Measurements from ENCODE around the gene VTI1A. TPM values are rescaled to one million over a fixed set of nuclear protein-coding genes. Genes with fewer than 3 reads are reported as not detected.

The VTI1A gene
- total and polyA plus RNA-seq, 4 donors: 5.5 to 26.9 (median 13.1) TPM

- TF ChIP-seq, protein P1, sequence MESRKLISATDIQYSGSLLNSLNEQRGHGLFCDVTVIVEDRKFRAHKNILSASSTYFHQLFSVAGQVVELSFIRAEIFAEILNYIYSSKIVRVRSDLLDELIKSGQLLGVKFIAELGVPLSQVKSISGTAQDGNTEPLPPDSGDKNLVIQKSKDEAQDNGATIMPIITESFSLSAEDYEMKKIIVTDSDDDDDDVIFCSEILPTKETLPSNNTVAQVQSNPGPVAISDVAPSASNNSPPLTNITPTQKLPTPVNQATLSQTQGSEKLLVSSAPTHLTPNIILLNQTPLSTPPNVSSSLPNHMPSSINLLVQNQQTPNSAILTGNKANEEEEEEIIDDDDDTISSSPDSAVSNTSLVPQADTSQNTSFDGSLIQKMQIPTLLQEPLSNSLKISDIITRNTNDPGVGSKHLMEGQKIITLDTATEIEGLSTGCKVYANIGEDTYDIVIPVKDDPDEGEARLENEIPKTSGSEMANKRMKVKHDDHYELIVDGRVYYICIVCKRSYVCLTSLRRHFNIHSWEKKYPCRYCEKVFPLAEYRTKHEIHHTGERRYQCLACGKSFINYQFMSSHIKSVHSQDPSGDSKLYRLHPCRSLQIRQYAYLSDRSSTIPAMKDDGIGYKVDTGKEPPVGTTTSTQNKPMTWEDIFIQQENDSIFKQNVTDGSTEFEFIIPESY (IDR thresholded peaks at IDR 0.05): no peak
- TF ChIP-seq FOXA2 (IDR thresholded peaks at IDR 0.05): no peak
- TF ChIP-seq, protein P2, sequence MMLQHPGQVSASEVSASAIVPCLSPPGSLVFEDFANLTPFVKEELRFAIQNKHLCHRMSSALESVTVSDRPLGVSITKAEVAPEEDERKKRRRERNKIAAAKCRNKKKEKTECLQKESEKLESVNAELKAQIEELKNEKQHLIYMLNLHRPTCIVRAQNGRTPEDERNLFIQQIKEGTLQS (IDR thresholded peaks at IDR 0.05): no peak
- no peak for TF ChIP-seq EGR1 (IDR thresholded peaks at IDR 0.05; ENCODE audit: low read depth in 2 of 2)
- TF ChIP-seq RXRA (IDR thresholded peaks at IDR 0.05): no peak
Measured at GRCh38 chr10:112622786-112623185, 175.8 kb downstream of the VTI1A start (continued).

DNA sequence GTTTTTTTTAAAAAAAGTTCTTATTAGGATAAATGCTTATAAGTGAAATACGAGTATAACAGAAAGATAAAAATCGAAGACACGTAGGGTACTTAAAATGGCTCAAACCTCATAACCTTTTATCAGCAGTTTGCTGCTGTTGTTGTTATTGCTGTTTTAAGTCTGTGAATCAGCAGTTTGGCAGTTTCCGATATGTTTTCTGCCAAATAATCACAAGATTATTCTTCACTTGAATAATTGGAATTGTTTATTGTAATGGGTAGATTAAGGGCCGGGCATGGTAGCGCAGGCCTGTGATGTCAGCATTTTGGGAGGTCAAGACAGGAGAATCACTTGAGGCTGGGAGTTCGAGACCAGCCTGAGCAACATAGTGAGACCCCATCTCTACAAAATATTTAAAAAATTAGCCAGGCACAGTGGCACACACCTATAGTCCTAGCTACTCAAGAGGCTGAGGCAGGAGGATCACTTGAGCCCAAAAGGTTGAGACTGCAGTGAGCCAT lies 177.6 kb downstream of the VTI1A start:
- TF ChIP-seq JUND (IDR thresholded peaks at IDR 0.05) (no peak), NR2F2 (IDR thresholded peaks at IDR 0.05) (no peak), REST (IDR thresholded peaks at IDR 0.05) (no peak), RAD21 (IDR thresholded peaks at IDR 0.05) (no peak), TAF1 (conservative IDR thresholded peaks at IDR 0.05) (no peak), RXRA (IDR thresholded peaks at IDR 0.05) (no peak), HNF4A (conservative IDR thresholded peaks at IDR 0.05) (no peak), FOXA2 (IDR thresholded peaks at IDR 0.05) (no peak), YY1 (IDR thresholded peaks at IDR 0.05) (no peak), EGR1 (IDR thresholded peaks at IDR 0.05; ENCODE audit: low read depth in 2 of 2) (no peak), MAX (IDR thresholded peaks at IDR 0.05) (no peak), GABPA (IDR thresholded peaks at IDR 0.05 in 1 of 2, conservative IDR thresholded peaks at IDR 0.05 in 1 of 2) (no peak), SP1 (IDR thresholded peaks at IDR 0.05) (no peak), FOXA1 (IDR thresholded peaks at IDR 0.05) (no peak), HNF4G (IDR thresholded peaks at IDR 0.05) (no peak)
- TF ChIP-seq, protein P3, sequence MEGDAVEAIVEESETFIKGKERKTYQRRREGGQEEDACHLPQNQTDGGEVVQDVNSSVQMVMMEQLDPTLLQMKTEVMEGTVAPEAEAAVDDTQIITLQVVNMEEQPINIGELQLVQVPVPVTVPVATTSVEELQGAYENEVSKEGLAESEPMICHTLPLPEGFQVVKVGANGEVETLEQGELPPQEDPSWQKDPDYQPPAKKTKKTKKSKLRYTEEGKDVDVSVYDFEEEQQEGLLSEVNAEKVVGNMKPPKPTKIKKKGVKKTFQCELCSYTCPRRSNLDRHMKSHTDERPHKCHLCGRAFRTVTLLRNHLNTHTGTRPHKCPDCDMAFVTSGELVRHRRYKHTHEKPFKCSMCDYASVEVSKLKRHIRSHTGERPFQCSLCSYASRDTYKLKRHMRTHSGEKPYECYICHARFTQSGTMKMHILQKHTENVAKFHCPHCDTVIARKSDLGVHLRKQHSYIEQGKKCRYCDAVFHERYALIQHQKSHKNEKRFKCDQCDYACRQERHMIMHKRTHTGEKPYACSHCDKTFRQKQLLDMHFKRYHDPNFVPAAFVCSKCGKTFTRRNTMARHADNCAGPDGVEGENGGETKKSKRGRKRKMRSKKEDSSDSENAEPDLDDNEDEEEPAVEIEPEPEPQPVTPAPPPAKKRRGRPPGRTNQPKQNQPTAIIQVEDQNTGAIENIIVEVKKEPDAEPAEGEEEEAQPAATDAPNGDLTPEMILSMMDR (IDR thresholded peaks at IDR 0.05; ENCODE audit: low read depth, low read length, missing input control): no peak
- TF ChIP-seq, protein P1 (IDR thresholded peaks at IDR 0.05): no peak
- TF ChIP-seq, protein P2 (IDR thresholded peaks at IDR 0.05): no peak
- H3K4me3 ChIP-seq (ENCODE audit: low read depth in 1 of 3, low read length in 3 of 3): no peak overlapping the region
- no peaks in the 10 kb centered on the region for H3K9me3 ChIP-seq (ENCODE audit: control insufficient read depth in 4 of 4, low read length in 3 of 4)
- no peaks in the 10 kb centered on the region for H3K27me3 ChIP-seq (ENCODE audit: control insufficient read depth in 4 of 4, insufficient read depth in 4 of 4, low read length in 3 of 4)
- H3K36me3 ChIP-seq (ENCODE audit: control insufficient read depth in 4 of 4, insufficient read depth in 3 of 4, low read depth in 1 of 4, low read length in 3 of 4): peaks cover 0 to 2% (median 0%) of the 10 kb centered on the region in 4 donors
- no peak overlapping the region for H3K27ac ChIP-seq (ENCODE audit: low read depth in 1 of 2, low read length in 2 of 2)
- no peaks in the 10 kb centered on the region for H3K4me1 ChIP-seq (ENCODE audit: control insufficient read depth in 4 of 4, insufficient read depth in 4 of 4, low read length in 3 of 4)
- DNase-seq (ENCODE audit: low spot score): no peak
- H3K9ac ChIP-seq (ENCODE audit: low read depth in 1 of 2, low read length in 2 of 2): no peak overlapping the region
- 88% methylated on average over 7 of the region's 7 CpGs for WGBS

All from liver (tissue), 9 donors.